GM18502 (cell line): ENCODE results near the gene GPR176.
A peak's percentile ranks its signal among the peaks of the same experiment; 100 is the strongest.
"Not testable (repeated sequence)": the region's sequence is repeated elsewhere in the genome, so short reads cannot be mapped to it uniquely, and the experiment has no call there.

ENCODE experiments used
- ATAC-seq: cut with Tn5 transposase; IDR thresholded peaks from one replicate; pipeline ENCODE4 v1.9.1; 2021; ENCODE audit warnings: mild to moderate bottlenecking; ENCODE audit not compliant: unreplicated experiment, poor library complexity

Gene GPR176

GRCh38 chr15:39820050-39820602 is 99.9 kb downstream of the GPR176 start:
- ATAC-seq: no peak

- ATAC-seq: no peak
Measured at GRCh38 chr15:39819533-39819932, 100.5 kb downstream of the GPR176 start.

- no peak for ATAC-seq
Measured at GRCh38 chr15:39817892-39818291, 102.2 kb downstream of the GPR176 start.

GRCh38 chr15:39814489-39814888 is 105.6 kb downstream of the GPR176 start:
- ATAC-seq: no peak

GRCh38 chr15:39812651-39813050 is 107.4 kb downstream of the GPR176 start:
- ATAC-seq: not testable (repeated sequence)

GRCh38 chr15:39808909-39809308 is 111.2 kb downstream of the GPR176 start:
- ATAC-seq: no peak

- no peak for ATAC-seq
Measured at GRCh38 chr15:39807791-39808190, 112.3 kb downstream of the GPR176 start.

- ATAC-seq: no peak
Measured at GRCh38 chr15:39804026-39804425, 116.0 kb downstream of the GPR176 start.

GRCh38 chr15:39803016-39803415 is 117.0 kb downstream of the GPR176 start:
- no peak for ATAC-seq

GRCh38 chr15:39801641-39802309 is 118.3 kb downstream of the GPR176 start:
- peak; percentile 66 for ATAC-seq

- ATAC-seq: no peak
Measured at GRCh38 chr15:39799552-39800011, 120.5 kb downstream of the GPR176 start.

GRCh38 chr15:39798382-39798781 is 121.7 kb downstream of the GPR176 start:
- no peak for ATAC-seq

GRCh38 chr15:39797407-39797806 is 122.7 kb downstream of the GPR176 start:
- ATAC-seq: no peak

GRCh38 chr15:39796601-39797000 is 123.5 kb downstream of the GPR176 start:
- ATAC-seq: no peak

- no peak for ATAC-seq
Measured at GRCh38 chr15:39795486-39795885, 124.6 kb downstream of the GPR176 start.

GRCh38 chr15:39794954-39795353 is 125.1 kb downstream of the GPR176 start:
- no peak for ATAC-seq

GRCh38 chr15:39793923-39794322 is 126.1 kb downstream of the GPR176 start:
- ATAC-seq: no peak

- no peak for ATAC-seq
Measured at GRCh38 chr15:39792844-39793335, 127.2 kb downstream of the GPR176 start.

GRCh38 chr15:39792025-39792843 is 127.8 kb downstream of the GPR176 start:
- ATAC-seq: no peak

GRCh38 chr15:39789736-39790135 is 130.3 kb downstream of the GPR176 start:
- ATAC-seq: no peak
